D721Med (cell line): ENCODE data around the gene RBM17.
"Not testable (repeated sequence)": the region's sequence is repeated elsewhere in the genome, so short reads cannot be mapped to it uniquely, and the experiment has no call there.

ENCODE experiments used
- DNase-seq: peaks from one replicate; pipeline ENCODE4 v3.0.0; 2011; ENCODE audit warnings: low spot score; ENCODE audit not compliant: insufficient read length
- FAIRE-seq: peaks from 2 replicates; lab custom pipeline; 2011; peaks lifted over from hg19 to GRCh38; lab: Jason Lieb, UNC
- TF ChIP-seq, protein P1 (sequence below): IDR thresholded peaks from 2 replicates; pipeline ENCODE4 v1.5.1; 2012; ENCODE audit warnings: mild to moderate bottlenecking, control low read depth; ENCODE audit not compliant: insufficient read depth; ENCODE audit errors: missing control alignments

RBM17 gene

DNA sequence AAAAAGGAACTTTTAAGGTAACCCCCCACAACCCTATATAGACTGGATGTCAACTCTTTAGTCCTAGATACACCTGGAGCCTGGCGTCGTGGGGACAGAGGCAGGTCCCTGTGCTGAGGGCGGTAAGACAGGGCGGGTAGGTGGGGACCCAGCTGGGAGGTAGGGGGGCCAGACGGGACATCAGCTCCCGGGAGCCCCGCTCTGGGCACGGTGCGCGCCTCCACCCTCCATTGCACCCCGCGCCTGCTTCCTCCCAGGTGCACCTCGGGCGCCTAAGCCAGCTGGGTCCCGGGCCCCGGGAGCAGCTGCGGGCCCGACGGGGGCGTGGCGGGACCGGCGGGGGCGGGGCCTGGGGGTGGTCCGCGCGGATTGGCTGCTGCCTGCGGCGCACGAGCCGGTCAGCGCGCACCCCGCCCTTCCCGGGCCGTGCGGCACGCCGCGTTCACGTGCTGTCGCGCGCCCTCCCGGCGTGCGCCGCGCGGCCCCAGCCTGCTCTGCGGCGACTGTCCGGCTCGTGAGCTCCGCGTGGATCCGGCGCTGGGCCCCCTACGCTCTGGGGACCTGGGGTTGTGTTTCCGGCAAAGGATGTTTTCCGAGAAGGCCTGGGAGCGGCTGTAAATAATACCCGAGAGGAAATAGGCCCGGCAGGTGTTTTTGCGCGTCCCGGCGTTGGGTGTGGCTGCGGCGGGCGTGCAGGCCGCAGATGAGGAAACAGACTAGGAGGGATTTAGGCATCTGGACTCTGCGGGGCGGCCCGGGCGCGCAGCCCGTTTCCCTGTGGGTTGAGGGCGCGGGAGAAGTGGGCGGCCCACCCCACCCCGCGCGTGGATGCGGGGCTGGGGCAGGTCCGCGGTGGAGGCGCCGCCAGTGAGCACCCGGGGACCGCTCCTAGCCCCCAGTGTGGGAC, 74.8 kb downstream of the RBM17 start:
- FAIRE-seq (no peak), DNase-seq (no peak)
- TF ChIP-seq, protein P1, sequence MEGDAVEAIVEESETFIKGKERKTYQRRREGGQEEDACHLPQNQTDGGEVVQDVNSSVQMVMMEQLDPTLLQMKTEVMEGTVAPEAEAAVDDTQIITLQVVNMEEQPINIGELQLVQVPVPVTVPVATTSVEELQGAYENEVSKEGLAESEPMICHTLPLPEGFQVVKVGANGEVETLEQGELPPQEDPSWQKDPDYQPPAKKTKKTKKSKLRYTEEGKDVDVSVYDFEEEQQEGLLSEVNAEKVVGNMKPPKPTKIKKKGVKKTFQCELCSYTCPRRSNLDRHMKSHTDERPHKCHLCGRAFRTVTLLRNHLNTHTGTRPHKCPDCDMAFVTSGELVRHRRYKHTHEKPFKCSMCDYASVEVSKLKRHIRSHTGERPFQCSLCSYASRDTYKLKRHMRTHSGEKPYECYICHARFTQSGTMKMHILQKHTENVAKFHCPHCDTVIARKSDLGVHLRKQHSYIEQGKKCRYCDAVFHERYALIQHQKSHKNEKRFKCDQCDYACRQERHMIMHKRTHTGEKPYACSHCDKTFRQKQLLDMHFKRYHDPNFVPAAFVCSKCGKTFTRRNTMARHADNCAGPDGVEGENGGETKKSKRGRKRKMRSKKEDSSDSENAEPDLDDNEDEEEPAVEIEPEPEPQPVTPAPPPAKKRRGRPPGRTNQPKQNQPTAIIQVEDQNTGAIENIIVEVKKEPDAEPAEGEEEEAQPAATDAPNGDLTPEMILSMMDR = no peak

DNA sequence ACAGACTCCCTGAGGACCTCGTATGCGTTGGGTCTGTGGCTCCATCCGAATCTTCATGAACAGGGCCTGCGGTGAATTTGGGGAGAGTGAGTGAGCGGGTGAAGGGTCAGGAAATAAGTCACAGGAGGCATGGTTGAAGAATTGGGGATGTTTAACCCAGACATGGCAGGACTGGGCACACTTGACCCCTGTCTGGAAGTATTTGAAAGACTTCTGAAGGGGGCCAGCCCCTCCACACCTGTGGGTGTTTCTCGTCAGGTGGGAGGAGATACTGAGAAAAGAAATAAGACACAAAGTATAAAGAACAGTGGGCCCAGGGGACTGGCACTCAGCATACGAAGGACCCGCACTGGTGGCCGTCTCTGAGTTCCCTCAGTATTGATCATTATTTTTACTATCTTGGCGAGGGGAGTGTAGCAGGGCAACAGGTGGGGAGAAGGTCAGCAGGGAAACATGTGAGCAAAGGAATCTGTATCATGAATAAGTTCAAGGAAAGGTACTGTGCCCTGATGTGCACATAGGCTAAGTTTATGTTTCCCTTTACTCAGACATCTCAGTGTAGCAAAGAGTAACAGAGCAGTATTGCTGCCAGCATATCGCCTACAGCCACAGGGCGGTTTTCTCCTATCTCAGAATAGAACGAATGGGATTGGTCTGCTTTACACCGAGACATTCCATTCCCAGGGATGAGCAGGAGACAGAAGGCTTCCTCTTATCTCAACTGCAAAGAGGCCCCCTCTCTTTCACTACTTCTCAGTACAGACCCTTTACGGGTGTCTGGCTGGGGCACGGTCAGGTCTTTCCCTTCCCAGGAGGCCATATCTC, 75.6 kb downstream of the RBM17 start:
- DNase-seq = no peak
- no peak for FAIRE-seq
- TF ChIP-seq, protein P1 = no peak

DNA sequence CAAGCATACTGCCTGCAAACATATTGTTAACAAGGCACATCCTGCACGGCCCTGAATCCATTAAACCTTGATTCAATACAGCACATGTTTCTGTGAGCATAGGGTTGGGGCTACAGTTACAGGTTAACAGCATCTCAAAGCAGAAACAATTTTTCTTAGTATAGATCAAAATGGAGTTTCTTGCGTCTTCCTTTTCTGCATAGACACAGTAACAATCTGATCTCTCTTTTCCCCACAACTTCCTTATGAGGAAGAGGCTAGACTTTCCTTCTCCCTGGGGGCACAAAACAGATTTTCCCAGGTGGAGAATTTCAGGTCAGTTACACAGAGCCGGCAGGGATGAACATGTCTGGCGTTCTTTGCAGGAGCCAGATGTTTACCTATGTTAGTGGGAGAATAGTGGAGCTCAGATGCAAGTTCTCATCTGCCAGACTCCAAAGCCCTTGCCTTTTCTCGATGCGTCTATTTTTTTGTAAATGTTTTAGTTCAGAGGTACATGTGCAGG, 76.4 kb downstream of the RBM17 start:
- TF ChIP-seq, protein P1 = no peak
- FAIRE-seq (no peak), DNase-seq (no peak)

DNA sequence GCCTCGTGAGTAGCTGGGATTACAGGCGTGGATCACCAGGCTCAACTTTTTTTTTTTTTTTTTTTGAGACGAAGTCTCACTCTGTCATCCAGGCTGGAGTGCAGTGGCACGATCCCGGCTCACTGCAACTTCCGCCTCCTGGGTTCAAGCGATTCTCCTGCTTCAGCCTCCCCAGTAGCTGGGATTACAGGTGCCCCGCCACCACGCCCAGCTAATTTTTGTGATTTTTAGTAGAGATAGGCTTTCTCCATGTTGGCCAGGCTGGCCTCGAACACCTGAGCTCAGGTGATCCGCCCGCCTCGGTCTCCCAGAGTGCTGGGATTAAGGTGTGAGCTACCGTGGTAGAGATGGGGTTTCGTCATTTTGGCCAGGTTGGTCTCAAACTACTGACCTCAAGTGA, 77.1 kb downstream of the RBM17 start:
- FAIRE-seq, DNase-seq: not testable (repeated sequence)
